ENCODE results near the gene TMEM42. TPM values are rescaled to one million over a fixed set of nuclear protein-coding genes. Genes with fewer than 3 reads are reported as not detected.

Gene TMEM42
- polyA plus RNA-seq, 4 donors = 6.2 to 19.4 (median 14.3) TPM

GRCh38 chr3:44894485-44894884 is 32.8 kb downstream of the TMEM42 start:
- 49 to 68% (median 50%) methylated on average over 5 of the region's 5 CpGs for WGBS, 3 donors
- H3K36me3 ChIP-seq (ENCODE audit: control insufficient read depth in 3 of 3, insufficient read depth in 2 of 3, low read depth in 1 of 3, low read length in 3 of 3) = no peaks in the 10 kb centered on the region
- H3K9me3 ChIP-seq (ENCODE audit: control insufficient read depth in 2 of 2, insufficient read depth in 1 of 2, low read depth in 1 of 2, low read length in 1 of 2) = no peaks in the 10 kb centered on the region
- FAIRE-seq = no peak
- no peak overlapping the region for H3K4me3 ChIP-seq (ENCODE audit: low read depth in 1 of 3, low read length in 3 of 3)
- H3K27me3 ChIP-seq (ENCODE audit: control insufficient read depth in 3 of 3, insufficient read depth in 3 of 3, low read length in 3 of 3) = peaks cover 0 to 2% (median 0%) of the 10 kb centered on the region in 3 donors
- H3K27ac ChIP-seq (ENCODE audit: low read depth in 1 of 3, low read length in 2 of 3) = no peak overlapping the region
- no peaks in the 10 kb centered on the region for H3K4me1 ChIP-seq (ENCODE audit: control insufficient read depth in 3 of 3, insufficient read depth in 2 of 3, low read depth in 1 of 3, low read length in 2 of 3)
- DNase-seq = no peak

- Histone ChIP-seq H3K36me3 (ENCODE audit: control insufficient read depth in 3 of 3, insufficient read depth in 2 of 3, low read depth in 1 of 3, low read length in 3 of 3) (no peaks in the 10 kb centered on the region), H3K4me1 (ENCODE audit: control insufficient read depth in 3 of 3, insufficient read depth in 2 of 3, low read depth in 1 of 3, low read length in 2 of 3) (no peaks in the 10 kb centered on the region), H3K9me3 (ENCODE audit: control insufficient read depth in 2 of 2, insufficient read depth in 1 of 2, low read depth in 1 of 2, low read length in 1 of 2) (no peaks in the 10 kb centered on the region), H3K27ac (ENCODE audit: low read depth in 1 of 3, low read length in 2 of 3) (no peak overlapping the region), H3K4me3 (ENCODE audit: low read depth in 1 of 3, low read length in 3 of 3) (no peak overlapping the region), H3K27me3 (ENCODE audit: control insufficient read depth in 3 of 3, insufficient read depth in 3 of 3, low read length in 3 of 3) (peaks cover 0 to 2% (median 0%) of the 10 kb centered on the region in 3 donors)
- WGBS, 3 donors = 70 to 82% (median 72%) methylated on average over 2 of the region's 2 CpGs
- FAIRE-seq = no peak
- DNase-seq = no peak
These were observed 34.7 kb downstream of the TMEM42 start for GRCh38 chr3:44896440-44896839.

- DNase-seq = no peak
- Histone ChIP-seq H3K4me3 (ENCODE audit: low read depth in 1 of 3, low read length in 3 of 3) (no peak overlapping the region), H3K4me1 (ENCODE audit: control insufficient read depth in 3 of 3, insufficient read depth in 2 of 3, low read depth in 1 of 3, low read length in 2 of 3) (no peaks in the 10 kb centered on the region), H3K9me3 (ENCODE audit: control insufficient read depth in 2 of 2, insufficient read depth in 1 of 2, low read depth in 1 of 2, low read length in 1 of 2) (no peaks in the 10 kb centered on the region), H3K27me3 (ENCODE audit: control insufficient read depth in 3 of 3, insufficient read depth in 3 of 3, low read length in 3 of 3) (peaks cover 0 to 2% (median 2%) of the 10 kb centered on the region in 3 donors), H3K27ac (ENCODE audit: low read depth in 1 of 3, low read length in 2 of 3) (no peak overlapping the region), H3K36me3 (ENCODE audit: control insufficient read depth in 3 of 3, insufficient read depth in 2 of 3, low read depth in 1 of 3, low read length in 3 of 3) (no peaks in the 10 kb centered on the region)
- WGBS, 3 donors = 56 to 70% (median 67%) methylated on average over 13 of the region's 13 CpGs
- FAIRE-seq = no peak
These were observed 38.1 kb downstream of the TMEM42 start for GRCh38 chr3:44899683-44900367.

- WGBS, 3 donors = 48 to 64% (median 56%) methylated on average over 4 of the region's 4 CpGs
- Histone ChIP-seq H3K36me3 (ENCODE audit: control insufficient read depth in 3 of 3, insufficient read depth in 2 of 3, low read depth in 1 of 3, low read length in 3 of 3) (no peaks in the 10 kb centered on the region), H3K4me1 (ENCODE audit: control insufficient read depth in 3 of 3, insufficient read depth in 2 of 3, low read depth in 1 of 3, low read length in 2 of 3) (no peaks in the 10 kb centered on the region), H3K9me3 (ENCODE audit: control insufficient read depth in 2 of 2, insufficient read depth in 1 of 2, low read depth in 1 of 2, low read length in 1 of 2) (no peaks in the 10 kb centered on the region), H3K4me3 (ENCODE audit: low read depth in 1 of 3, low read length in 3 of 3) (no peak overlapping the region), H3K27me3 (ENCODE audit: control insufficient read depth in 3 of 3, insufficient read depth in 3 of 3, low read length in 3 of 3) (peaks cover 0 to 2% (median 2%) of the 10 kb centered on the region in 3 donors), H3K27ac (ENCODE audit: low read depth in 1 of 3, low read length in 2 of 3) (no peak overlapping the region)
- FAIRE-seq = no peak
- no peak for DNase-seq
These were observed 40.9 kb downstream of the TMEM42 start for GRCh38 chr3:44902628-44903027.

- peaks cover 0 to 2% (median 2%) of the 10 kb centered on the region in 3 donors for H3K27me3 ChIP-seq (ENCODE audit: control insufficient read depth in 3 of 3, insufficient read depth in 3 of 3, low read length in 3 of 3)
- H3K27ac ChIP-seq (ENCODE audit: low read depth in 1 of 3, low read length in 2 of 3) = no peak overlapping the region
- FAIRE-seq (no peak), DNase-seq (no peak)
- H3K36me3 ChIP-seq (ENCODE audit: control insufficient read depth in 3 of 3, insufficient read depth in 2 of 3, low read depth in 1 of 3, low read length in 3 of 3) = no peaks in the 10 kb centered on the region
- H3K4me1 ChIP-seq (ENCODE audit: control insufficient read depth in 3 of 3, insufficient read depth in 2 of 3, low read depth in 1 of 3, low read length in 2 of 3) = no peaks in the 10 kb centered on the region
- WGBS, 3 donors = 34 to 58% (median 42%) methylated on average over 2 of the region's 2 CpGs
- peaks cover 0 to 2% of the 10 kb centered on the region in 2 donors for H3K9me3 ChIP-seq (ENCODE audit: control insufficient read depth in 2 of 2, insufficient read depth in 1 of 2, low read depth in 1 of 2, low read length in 1 of 2)
- no peak overlapping the region for H3K4me3 ChIP-seq (ENCODE audit: low read depth in 1 of 3, low read length in 3 of 3)
These were observed 41.6 kb downstream of the TMEM42 start for GRCh38 chr3:44903314-44903713.

GRCh38 chr3:44903751-44904150 is 42.0 kb downstream of the TMEM42 start:
- Histone ChIP-seq H3K27ac (ENCODE audit: low read depth in 1 of 3, low read length in 2 of 3) (no peak overlapping the region), H3K36me3 (ENCODE audit: control insufficient read depth in 3 of 3, insufficient read depth in 2 of 3, low read depth in 1 of 3, low read length in 3 of 3) (no peaks in the 10 kb centered on the region), H3K4me3 (ENCODE audit: low read depth in 1 of 3, low read length in 3 of 3) (no peak overlapping the region), H3K4me1 (ENCODE audit: control insufficient read depth in 3 of 3, insufficient read depth in 2 of 3, low read depth in 1 of 3, low read length in 2 of 3) (no peaks in the 10 kb centered on the region), H3K9me3 (ENCODE audit: control insufficient read depth in 2 of 2, insufficient read depth in 1 of 2, low read depth in 1 of 2, low read length in 1 of 2) (peaks cover 0 to 3% of the 10 kb centered on the region in 2 donors), H3K27me3 (ENCODE audit: control insufficient read depth in 3 of 3, insufficient read depth in 3 of 3, low read length in 3 of 3) (peaks cover 0 to 2% (median 0%) of the 10 kb centered on the region in 3 donors)
- FAIRE-seq (no peak), DNase-seq (no peak)
- 90 to 96% (median 94%) methylated on average over 15 of the region's 15 CpGs for WGBS, 3 donors

GRCh38 chr3:44905446-44906157 is 43.9 kb downstream of the TMEM42 start:
- Histone ChIP-seq H3K27ac (ENCODE audit: low read depth in 1 of 3, low read length in 2 of 3) (no peak overlapping the region), H3K4me3 (ENCODE audit: low read depth in 1 of 3, low read length in 3 of 3) (no peak overlapping the region), H3K36me3 (ENCODE audit: control insufficient read depth in 3 of 3, insufficient read depth in 2 of 3, low read depth in 1 of 3, low read length in 3 of 3) (no peaks in the 10 kb centered on the region), H3K4me1 (ENCODE audit: control insufficient read depth in 3 of 3, insufficient read depth in 2 of 3, low read depth in 1 of 3, low read length in 2 of 3) (no peaks in the 10 kb centered on the region), H3K27me3 (ENCODE audit: control insufficient read depth in 3 of 3, insufficient read depth in 3 of 3, low read length in 3 of 3) (peaks cover 0 to 7% (median 0%) of the 10 kb centered on the region in 3 donors), H3K9me3 (ENCODE audit: control insufficient read depth in 2 of 2, insufficient read depth in 1 of 2, low read depth in 1 of 2, low read length in 1 of 2) (peaks cover 0 to 5% of the 10 kb centered on the region in 2 donors)
- WGBS, 3 donors = 68 to 85% (median 84%) methylated on average over 3 of the region's 3 CpGs
- DNase-seq (no peak), FAIRE-seq (no peak)

GRCh38 chr3:44906997-44907396 is 45.3 kb downstream of the TMEM42 start:
- peaks cover 0 to 5% of the 10 kb centered on the region in 2 donors for H3K9me3 ChIP-seq (ENCODE audit: control insufficient read depth in 2 of 2, insufficient read depth in 1 of 2, low read depth in 1 of 2, low read length in 1 of 2)
- peaks cover 0 to 7% (median 0%) of the 10 kb centered on the region in 3 donors for H3K27me3 ChIP-seq (ENCODE audit: control insufficient read depth in 3 of 3, insufficient read depth in 3 of 3, low read length in 3 of 3)
- WGBS, 3 donors = 74 to 89% (median 87%) methylated on average over 4 of the region's 4 CpGs
- DNase-seq (no peak), FAIRE-seq (no peak)
- no peaks in the 10 kb centered on the region for H3K4me1 ChIP-seq (ENCODE audit: control insufficient read depth in 3 of 3, insufficient read depth in 2 of 3, low read depth in 1 of 3, low read length in 2 of 3)
- no peak overlapping the region for H3K4me3 ChIP-seq (ENCODE audit: low read depth in 1 of 3, low read length in 3 of 3)
- H3K36me3 ChIP-seq (ENCODE audit: control insufficient read depth in 3 of 3, insufficient read depth in 2 of 3, low read depth in 1 of 3, low read length in 3 of 3) = no peaks in the 10 kb centered on the region
- H3K27ac ChIP-seq (ENCODE audit: low read depth in 1 of 3, low read length in 2 of 3) = no peak overlapping the region

Measured in small intestine (tissue), 7 donors.